Subcutaneous adipose tissue (tissue), 4 donors: ENCODE results near the gene CERS6. TPM values are rescaled to one million over a fixed set of nuclear protein-coding genes. Genes with fewer than 3 reads are reported as not detected.

Source experiments
- total RNA-seq, 4 donors: library from RNA; depleted of rRNA; stranded (reverse); fragments of >200 nt; gene quantifications; one replicate each; pipeline ENCODE4 v1.1.0, GENCODE V29; 2016
- TF ChIP-seq, protein P1 (sequence below): fragments of 450-650 bp; IDR thresholded peaks from one replicate; pipeline ENCODE4 v1.5.1; 2016; ENCODE audit warnings: low read depth, mild to moderate bottlenecking, control low read depth, antibody characterized with exemption, moderate library complexity

CERS6 gene
- total RNA-seq, 4 donors from 2014 or later = 51.7 to 77.1 (median 59.3) TPM

DNA sequence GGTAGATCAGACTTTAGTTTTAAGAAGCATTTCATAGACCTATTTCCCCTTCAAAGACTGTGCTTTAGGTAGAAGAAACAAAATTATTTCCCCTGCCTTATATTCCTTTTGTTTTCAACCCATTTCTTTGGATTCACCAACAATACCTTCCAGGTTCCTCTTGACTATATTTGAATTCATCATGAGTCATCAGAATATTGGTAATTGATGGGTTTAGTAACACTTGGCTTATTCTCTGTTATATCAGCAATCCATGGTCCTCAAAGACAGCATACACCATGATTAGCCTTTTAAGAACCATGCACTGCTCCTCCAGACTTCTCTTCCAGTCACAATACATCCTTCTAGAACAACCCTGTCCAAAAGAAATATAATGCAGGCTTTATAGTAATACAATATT, 263.4 kb downstream of the CERS6 start:
- TF ChIP-seq, protein P1, sequence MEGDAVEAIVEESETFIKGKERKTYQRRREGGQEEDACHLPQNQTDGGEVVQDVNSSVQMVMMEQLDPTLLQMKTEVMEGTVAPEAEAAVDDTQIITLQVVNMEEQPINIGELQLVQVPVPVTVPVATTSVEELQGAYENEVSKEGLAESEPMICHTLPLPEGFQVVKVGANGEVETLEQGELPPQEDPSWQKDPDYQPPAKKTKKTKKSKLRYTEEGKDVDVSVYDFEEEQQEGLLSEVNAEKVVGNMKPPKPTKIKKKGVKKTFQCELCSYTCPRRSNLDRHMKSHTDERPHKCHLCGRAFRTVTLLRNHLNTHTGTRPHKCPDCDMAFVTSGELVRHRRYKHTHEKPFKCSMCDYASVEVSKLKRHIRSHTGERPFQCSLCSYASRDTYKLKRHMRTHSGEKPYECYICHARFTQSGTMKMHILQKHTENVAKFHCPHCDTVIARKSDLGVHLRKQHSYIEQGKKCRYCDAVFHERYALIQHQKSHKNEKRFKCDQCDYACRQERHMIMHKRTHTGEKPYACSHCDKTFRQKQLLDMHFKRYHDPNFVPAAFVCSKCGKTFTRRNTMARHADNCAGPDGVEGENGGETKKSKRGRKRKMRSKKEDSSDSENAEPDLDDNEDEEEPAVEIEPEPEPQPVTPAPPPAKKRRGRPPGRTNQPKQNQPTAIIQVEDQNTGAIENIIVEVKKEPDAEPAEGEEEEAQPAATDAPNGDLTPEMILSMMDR = no peak

DNA sequence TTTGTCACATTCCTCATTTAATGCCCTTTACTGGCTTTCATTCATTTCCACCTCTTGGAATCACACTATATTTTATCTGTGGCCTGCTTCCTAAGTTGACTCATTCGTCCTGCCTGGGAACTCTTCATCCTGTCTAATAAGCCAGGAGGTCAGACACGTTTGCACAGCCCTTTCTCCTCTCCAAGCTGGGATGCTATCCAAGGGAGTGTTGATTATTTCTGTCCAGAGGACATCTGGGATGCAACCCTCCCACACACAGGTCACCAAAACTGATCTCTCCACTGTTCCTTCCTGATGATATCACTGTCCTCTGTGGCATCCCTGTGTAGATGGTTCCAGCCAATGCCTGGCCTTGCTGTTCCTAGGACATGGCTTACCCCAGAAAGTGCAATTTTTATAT, 266.5 kb downstream of the CERS6 start:
- TF ChIP-seq, protein P1 = no peak

DNA sequence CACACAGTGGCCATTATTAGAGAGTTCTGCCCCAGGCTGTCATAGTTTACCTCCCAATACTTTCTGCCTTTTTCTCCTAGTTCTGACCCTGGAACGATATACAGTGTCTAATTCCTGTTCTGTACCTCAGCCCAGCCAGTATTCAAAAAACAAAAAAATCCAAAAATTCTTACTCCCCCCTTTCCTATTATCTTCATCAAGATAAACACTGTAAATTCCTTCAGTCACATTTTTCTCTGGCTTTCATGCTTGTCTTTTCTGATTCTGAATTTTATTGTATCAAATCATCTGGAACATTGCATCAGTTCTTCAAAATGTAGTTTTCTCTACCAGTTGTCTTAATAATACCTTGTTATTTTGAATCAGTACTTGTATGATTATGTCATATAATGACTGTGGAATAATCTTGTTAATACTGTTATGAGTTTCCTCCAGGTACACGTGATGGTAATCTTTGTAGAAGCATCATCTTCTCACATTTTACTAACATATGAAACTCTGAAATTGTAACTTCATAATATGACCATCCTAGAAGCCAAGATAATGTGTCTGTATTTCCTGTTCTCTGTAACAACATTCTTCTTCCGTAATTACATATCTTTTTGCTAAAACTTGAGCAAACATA, 267.3 kb downstream of the CERS6 start:
- TF ChIP-seq, protein P1 = no peak

DNA sequence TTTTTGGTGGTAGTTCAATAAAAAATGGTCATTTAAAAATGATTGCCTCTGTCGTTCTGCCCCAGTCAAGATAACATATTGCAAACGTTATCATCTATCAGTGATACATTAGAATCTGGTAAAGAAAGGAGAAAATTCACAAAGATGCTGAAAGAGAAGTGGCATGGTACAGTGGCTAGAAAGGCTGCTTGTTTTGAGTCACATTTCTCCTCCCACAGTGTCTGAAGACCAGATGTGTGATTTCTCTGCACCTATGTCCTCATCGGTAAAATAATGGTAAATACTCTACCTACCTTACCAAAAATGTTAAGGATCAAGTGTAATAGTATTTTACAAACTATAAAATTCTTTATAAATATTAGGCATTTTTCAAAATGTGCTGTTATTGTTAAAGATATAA, 270.3 kb downstream of the CERS6 start:
- TF ChIP-seq, protein P1 = no peak

DNA sequence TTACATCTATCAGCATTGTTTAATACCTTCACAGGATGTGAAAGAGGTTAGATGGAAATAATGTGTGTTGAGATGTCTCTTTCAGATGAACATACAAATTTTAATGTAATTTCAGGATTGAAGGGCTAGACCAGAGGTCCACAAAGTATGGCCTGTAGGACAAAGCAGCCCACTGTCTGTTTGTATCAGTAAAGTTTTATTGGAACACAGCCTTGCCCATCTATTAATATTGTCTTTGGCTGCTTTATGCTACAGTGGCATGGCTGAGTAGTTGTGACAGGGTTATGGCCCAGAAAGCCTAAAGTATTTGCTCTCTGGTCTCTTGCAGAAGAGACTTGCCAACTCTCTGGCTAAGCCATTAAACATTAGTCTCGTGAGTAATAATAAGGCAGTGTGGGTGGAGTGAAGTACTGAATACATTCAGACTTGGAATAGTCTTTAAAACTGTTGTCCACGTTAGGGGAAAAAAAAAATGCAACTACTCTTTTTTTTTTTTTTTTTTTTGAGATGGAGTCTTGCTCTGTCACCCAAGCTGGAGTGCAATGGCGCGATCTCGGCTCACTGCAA, 271.9 kb downstream of the CERS6 start:
- TF ChIP-seq, protein P1 = no peak

DNA sequence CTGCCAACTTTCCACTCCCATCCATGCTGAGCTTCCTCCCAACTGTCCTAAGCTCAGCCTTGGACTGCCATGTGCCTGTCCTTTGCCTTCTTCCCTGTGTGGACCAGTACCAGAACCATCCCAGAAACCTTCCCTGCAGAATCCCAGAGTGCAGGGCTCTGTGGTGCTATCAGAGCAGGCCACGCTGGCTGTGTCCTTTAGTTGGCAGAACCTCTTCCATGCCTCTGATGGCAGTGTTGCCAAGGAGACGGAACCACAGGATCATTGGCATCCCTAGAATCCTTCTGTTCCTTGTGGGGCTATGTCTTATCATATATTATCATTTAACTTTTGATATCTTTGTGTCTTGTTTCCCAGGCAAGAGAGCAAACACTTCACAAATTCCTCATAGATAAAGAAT, 273.4 kb downstream of the CERS6 start:
- TF ChIP-seq, protein P1 = no peak

DNA sequence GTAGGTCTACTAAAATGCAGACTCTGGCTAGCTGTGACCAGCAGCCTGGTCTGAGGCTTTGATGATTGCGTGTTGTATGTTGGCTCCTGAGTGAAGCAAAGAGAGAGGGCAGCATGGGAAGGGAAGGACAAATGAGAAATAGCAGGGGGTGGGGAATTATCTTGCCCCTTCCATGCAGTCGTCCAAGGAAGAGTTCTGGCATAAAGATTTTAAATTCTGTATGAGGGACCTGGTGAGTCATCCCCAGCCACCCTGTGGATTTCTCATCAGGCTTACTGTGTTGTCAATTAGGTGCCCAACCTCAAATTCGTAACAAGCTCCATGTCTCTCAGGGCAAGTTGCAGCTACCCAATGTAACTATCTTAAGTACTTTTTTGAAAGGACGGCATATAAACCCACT, 274.3 kb downstream of the CERS6 start:
- TF ChIP-seq, protein P1 = no peak
